Activated CD4-positive, alpha-beta T cell treated with anti-CD3 and anti-CD28 coated beads for 1 hour (primary cell): ENCODE results near the gene VPS16.
A peak's percentile ranks its signal among the peaks of the same experiment; 100 is the strongest.
"Not testable (repeated sequence)": the region's sequence is repeated elsewhere in the genome, so short reads cannot be mapped to it uniquely, and the experiment has no call there.

Experiments used
- DNase-seq: peaks from one replicate; pipeline ENCODE4 v3.0.0-alpha.2; 2020

Gene VPS16

GRCh38 chr20:2872459-2873009 is 32.0 kb downstream of the VPS16 start:
- DNase-seq, result peak; percentile 62

- peak; percentile 85 for DNase-seq
These were observed 32.6 kb downstream of the VPS16 start, which contains the start of gene PTPRA for GRCh38 chr20:2873010-2873746. Gene PTPRA, plus strand, starts transcription at chr20:2873481. Its CDS starts 90,797 bp downstream, at chr20:2964278.

GRCh38 chr20:2873747-2874041 is 33.1 kb downstream of the VPS16 start:
- peak; percentile 41 for DNase-seq

- no peak for DNase-seq
These were observed 33.9 kb downstream of the VPS16 start for GRCh38 chr20:2874456-2874855.

GRCh38 chr20:2875690-2876203 is 35.2 kb downstream of the VPS16 start:
- no peak for DNase-seq

GRCh38 chr20:2878515-2878914 is 38.0 kb downstream of the VPS16 start:
- no peak for DNase-seq

- DNase-seq, result no peak
These were observed 38.6 kb downstream of the VPS16 start for GRCh38 chr20:2879146-2879545.

- no peak for DNase-seq
These were observed 40.1 kb downstream of the VPS16 start for GRCh38 chr20:2880650-2881049.

GRCh38 chr20:2883726-2884637 is 43.4 kb downstream of the VPS16 start:
- DNase-seq, result no peak

- DNase-seq, result no peak
These were observed 47.2 kb downstream of the VPS16 start for GRCh38 chr20:2887715-2888114.

- DNase-seq, result no peak
These were observed 47.8 kb downstream of the VPS16 start for GRCh38 chr20:2888224-2888955.

- DNase-seq, result no peak
These were observed 48.7 kb downstream of the VPS16 start for GRCh38 chr20:2889209-2889608.

- DNase-seq, result no peak
These were observed 49.3 kb downstream of the VPS16 start for GRCh38 chr20:2889797-2890196.

GRCh38 chr20:2890742-2891141 is 50.2 kb downstream of the VPS16 start:
- DNase-seq, result no peak

GRCh38 chr20:2891343-2891742 is 50.8 kb downstream of the VPS16 start:
- DNase-seq, result no peak

GRCh38 chr20:2892376-2892775 is 51.8 kb downstream of the VPS16 start:
- DNase-seq, result no peak

GRCh38 chr20:2894221-2894620 is 53.7 kb downstream of the VPS16 start:
- DNase-seq, result no peak

GRCh38 chr20:2895154-2895553 is 54.6 kb downstream of the VPS16 start:
- DNase-seq, result not testable (repeated sequence)

- DNase-seq, result no peak
These were observed 58.7 kb downstream of the VPS16 start for GRCh38 chr20:2899243-2899642.

- no peak for DNase-seq
These were observed 60.5 kb downstream of the VPS16 start for GRCh38 chr20:2900845-2901592.

GRCh38 chr20:2902291-2902690 is 61.7 kb downstream of the VPS16 start:
- no peak for DNase-seq

GRCh38 chr20:2902818-2903217 is 62.3 kb downstream of the VPS16 start:
- no peak for DNase-seq
